ENCODE measurements around the gene PPP2R5C. TPM values are rescaled to one million over a fixed set of nuclear protein-coding genes. Genes with fewer than 3 reads are reported as not detected.

The PPP2R5C gene
- total RNA-seq, 4 donors from 2014 or later = 73.7 to 90.5 (median 87.6) TPM

DNA sequence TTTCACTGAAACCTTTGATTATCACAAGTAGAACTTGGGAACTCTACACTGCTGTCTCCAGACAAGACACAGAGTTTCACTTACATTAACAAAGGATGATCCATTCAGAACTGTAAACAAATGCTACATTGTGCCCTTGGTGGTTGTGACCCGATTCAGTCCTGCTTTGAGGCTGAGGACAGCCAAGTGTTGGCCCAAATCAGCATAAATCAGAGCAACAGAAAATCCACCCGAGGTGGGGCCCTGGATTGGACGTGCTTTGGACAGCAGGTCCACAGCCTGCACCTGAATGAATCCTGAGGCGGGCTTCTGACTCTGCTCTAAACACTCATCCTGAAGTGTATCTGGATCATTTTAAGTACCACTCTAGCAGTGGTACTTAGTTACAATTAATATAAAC lies 68.8 kb downstream of the PPP2R5C start:
- DNase-seq (ENCODE audit: low spot score) (no peak), ATAC-seq (ENCODE audit: low FRiP score) (no peak)
- TF ChIP-seq, protein P1, sequence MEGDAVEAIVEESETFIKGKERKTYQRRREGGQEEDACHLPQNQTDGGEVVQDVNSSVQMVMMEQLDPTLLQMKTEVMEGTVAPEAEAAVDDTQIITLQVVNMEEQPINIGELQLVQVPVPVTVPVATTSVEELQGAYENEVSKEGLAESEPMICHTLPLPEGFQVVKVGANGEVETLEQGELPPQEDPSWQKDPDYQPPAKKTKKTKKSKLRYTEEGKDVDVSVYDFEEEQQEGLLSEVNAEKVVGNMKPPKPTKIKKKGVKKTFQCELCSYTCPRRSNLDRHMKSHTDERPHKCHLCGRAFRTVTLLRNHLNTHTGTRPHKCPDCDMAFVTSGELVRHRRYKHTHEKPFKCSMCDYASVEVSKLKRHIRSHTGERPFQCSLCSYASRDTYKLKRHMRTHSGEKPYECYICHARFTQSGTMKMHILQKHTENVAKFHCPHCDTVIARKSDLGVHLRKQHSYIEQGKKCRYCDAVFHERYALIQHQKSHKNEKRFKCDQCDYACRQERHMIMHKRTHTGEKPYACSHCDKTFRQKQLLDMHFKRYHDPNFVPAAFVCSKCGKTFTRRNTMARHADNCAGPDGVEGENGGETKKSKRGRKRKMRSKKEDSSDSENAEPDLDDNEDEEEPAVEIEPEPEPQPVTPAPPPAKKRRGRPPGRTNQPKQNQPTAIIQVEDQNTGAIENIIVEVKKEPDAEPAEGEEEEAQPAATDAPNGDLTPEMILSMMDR (IDR thresholded peaks at IDR 0.05) = no peak

DNA sequence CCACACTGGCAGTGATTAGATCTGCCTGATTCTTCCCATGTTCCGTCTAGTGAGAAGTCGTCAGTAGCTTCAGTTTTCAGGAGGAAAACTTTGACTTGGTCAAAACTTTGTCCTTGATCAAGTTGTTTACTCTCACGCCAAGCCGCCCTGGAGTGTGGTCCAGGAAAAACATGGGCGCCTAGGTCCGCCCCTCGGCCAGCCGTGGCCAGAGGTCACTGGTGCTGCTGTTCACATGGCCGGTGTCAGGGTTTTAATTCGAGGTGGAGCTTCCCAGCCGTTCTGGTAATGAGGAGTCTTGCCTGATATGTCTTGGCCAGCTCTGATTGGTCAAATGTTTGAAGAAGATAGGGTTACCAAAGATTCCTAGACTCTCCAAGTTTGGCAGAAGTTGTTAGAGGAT lies 71.5 kb downstream of the PPP2R5C start:
- no peak for DNase-seq (ENCODE audit: low spot score)
- no peak for ATAC-seq (ENCODE audit: low FRiP score)
- TF ChIP-seq, protein P1 (IDR thresholded peaks at IDR 0.05) = no peak

DNA sequence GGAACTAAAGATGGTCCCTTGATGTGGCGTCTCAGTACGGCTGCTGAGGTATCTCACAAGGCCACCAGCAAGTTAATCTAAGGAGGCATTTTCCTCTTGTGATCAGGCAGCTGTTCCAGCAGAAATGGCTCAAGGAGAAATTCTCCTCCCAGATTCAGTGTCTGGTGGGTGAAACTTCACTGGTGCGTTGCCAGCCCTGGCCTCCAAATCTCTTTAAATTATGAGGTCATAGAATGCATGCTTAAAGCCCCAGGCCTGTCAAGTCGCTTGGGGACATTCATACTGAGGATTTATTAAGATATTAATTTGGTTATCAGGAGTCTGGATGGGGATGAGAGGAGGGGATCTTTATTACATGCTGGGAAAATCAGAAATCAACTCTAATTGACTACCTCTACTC lies 72.9 kb downstream of the PPP2R5C start:
- ATAC-seq (ENCODE audit: low FRiP score) (no peak), DNase-seq (ENCODE audit: low spot score) (no peak)
- TF ChIP-seq, protein P1 (IDR thresholded peaks at IDR 0.05) = no peak

DNA sequence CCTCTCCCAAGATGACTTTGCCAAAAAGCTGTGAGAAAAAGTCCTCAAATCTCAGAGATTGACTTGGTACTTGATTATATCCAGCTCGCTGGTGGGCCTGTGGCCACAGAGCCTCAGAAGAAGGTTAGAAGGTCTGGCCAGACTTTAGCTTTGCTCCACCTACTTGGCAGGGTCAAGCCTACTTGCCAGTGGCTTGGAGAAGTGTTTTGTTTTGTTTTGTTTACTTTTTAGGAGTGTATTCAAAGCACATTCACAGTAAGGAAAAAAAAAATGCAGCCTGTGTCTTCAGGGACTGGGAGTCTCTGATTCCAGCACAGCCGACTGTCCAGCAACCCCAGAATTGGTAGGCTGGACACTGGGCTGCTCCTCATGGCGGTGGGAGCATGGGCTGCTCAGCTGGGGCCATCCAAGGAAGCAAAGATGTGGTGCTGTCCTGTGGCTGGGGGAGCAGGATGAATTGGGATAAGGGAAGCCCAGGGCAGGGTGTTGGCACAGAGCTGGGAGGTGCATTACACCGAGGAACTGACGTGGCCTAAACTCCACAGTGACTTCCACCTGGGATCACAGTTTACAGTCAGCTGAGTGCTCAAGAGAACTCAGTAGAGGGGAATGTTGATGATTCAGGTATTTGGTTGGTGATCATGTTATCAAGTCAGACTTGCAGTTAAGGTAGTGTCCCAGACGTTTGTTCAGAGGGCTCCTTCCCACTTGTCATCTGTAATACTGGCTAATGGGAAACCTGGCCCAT lies 73.5 kb downstream of the PPP2R5C start:
- TF ChIP-seq, protein P1 (IDR thresholded peaks at IDR 0.05) = no peak
- no peak for DNase-seq (ENCODE audit: low spot score)
- no peak for ATAC-seq (ENCODE audit: low FRiP score)

DNA sequence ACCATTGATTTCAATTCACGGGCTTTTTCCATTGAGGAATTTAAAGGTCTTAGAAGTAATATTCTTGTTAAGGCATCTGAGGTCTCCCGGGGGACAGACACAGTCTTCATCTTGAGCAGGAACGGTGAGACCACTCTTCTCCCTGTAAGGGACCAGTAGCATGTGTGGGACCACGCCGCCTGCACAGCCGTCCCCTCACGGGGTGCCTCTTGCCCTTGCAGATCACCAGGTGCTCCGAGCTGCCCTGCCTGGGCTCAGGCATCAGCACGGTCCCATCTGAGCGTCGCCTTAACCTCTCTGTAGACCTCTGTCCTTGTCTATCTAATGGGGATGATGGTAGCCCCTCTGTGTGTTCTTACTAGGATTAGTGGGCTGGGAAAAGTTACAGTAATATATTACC lies 74.1 kb downstream of the PPP2R5C start:
- ATAC-seq (ENCODE audit: low FRiP score) = no peak
- DNase-seq (ENCODE audit: low spot score) = no peak
- TF ChIP-seq, protein P1 (IDR thresholded peaks at IDR 0.05) = no peak

DNA sequence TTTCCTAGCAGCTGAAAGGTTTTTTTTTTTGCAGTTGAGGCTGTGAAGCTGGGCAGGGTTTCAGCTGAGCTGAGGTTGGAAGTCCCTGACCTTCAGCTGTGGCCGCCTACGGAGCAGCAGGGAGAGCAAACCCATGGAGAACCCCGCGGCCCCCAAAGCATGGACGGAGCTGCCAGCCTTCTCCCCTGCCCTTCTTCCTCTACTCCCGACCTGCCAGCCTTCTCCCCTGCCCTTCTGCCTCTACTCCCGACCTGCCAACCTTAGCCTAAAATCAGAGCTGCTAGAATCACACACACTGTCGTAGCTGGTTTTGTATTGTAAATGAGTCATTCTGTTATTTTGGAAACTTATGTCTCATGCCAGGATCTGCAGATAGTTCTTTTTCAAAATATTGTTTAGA lies 74.6 kb downstream of the PPP2R5C start:
- ATAC-seq (ENCODE audit: low FRiP score) (no peak), DNase-seq (ENCODE audit: low spot score) (no peak)
- TF ChIP-seq, protein P1 (IDR thresholded peaks at IDR 0.05) = no peak

GRCh38 chr14:101838476-101838875 lies 77.0 kb downstream of the PPP2R5C start:
- TF ChIP-seq, protein P1 (IDR thresholded peaks at IDR 0.05) = no peak
- DNase-seq (ENCODE audit: low spot score) = no peak
- ATAC-seq (ENCODE audit: low FRiP score) = no peak

All from omental fat pad (tissue), 4 donors.